H9 (cell line): ENCODE results near the gene ATP8B4. TPM values are rescaled to one million over a fixed set of nuclear protein-coding genes. Genes with fewer than 3 reads are reported as not detected.

Experiments used
- DNase-seq: peaks from one replicate; pipeline ENCODE4 v3.0.0-alpha.2; 2017
- H2AFZ ChIP-seq: one replicate; pipeline ENCODE4 v1.6.1; 2013; ENCODE audit warnings: mild to moderate bottlenecking, low read length, control low read depth, moderate library complexity
- H2AK5ac ChIP-seq: 2 replicates; pipeline ENCODE4 v1.6.1; 2013; ENCODE audit warnings: low read length, control low read depth, mixed read lengths; ENCODE audit not compliant: insufficient read length
- H2BK120ac ChIP-seq: one replicate; pipeline ENCODE4 v1.6.1; 2013; ENCODE audit warnings: low read depth, mild to moderate bottlenecking, low read length, control low read depth, inconsistent platforms; ENCODE audit not compliant: poor library complexity, severe bottlenecking
- H2BK12ac ChIP-seq: 2 replicates; pipeline ENCODE4 v1.6.1; 2013; ENCODE audit warnings: low read length, control low read depth, mixed read lengths, low read depth; ENCODE audit not compliant: insufficient read length
- H2BK15ac ChIP-seq: 2 replicates; pipeline ENCODE4 v1.6.1; 2013; ENCODE audit warnings: low read depth, low read length, control low read depth
- H2BK20ac ChIP-seq: one replicate; pipeline ENCODE4 v1.6.1; 2013; ENCODE audit warnings: low read depth, mild to moderate bottlenecking, low read length, control low read depth, inconsistent platforms; ENCODE audit not compliant: poor library complexity, severe bottlenecking
- H2BK5ac ChIP-seq: 2 replicates; pipeline ENCODE4 v1.6.1; 2013; ENCODE audit warnings: low read length, control low read depth, mixed read lengths; ENCODE audit not compliant: insufficient read length
- H3K14ac ChIP-seq: 2 replicates; pipeline ENCODE4 v1.6.1; 2013; ENCODE audit warnings: low read length, control low read depth; ENCODE audit not compliant: insufficient read depth
- H3K18ac ChIP-seq: 2 replicates; pipeline ENCODE4 v1.6.1; 2013; ENCODE audit warnings: low read depth, mild to moderate bottlenecking, mixed read lengths, low read length, control low read depth; ENCODE audit not compliant: insufficient read length
- H3K23ac ChIP-seq: 2 replicates; pipeline ENCODE4 v1.6.1; 2013; ENCODE audit warnings: low read length, control low read depth, mixed read lengths, low read depth; ENCODE audit not compliant: insufficient read length
- H3K23me2 ChIP-seq: 2 replicates; pipeline ENCODE4 v1.6.1; 2013; ENCODE audit warnings: low read depth, mild to moderate bottlenecking, mixed read lengths, low read length, control low read depth; ENCODE audit not compliant: insufficient read length, poor library complexity, severe bottlenecking
- H3K27ac ChIP-seq: 2 replicates; pipeline ENCODE4 v1.5.1; 2013; ENCODE audit warnings: low read length, control low read depth, mixed read lengths, low read depth; ENCODE audit not compliant: insufficient read length
- H3K27me3 ChIP-seq: 2 replicates; pipeline ENCODE4 v1.6.1; 2013; ENCODE audit warnings: low read length, control low read depth, inconsistent platforms; ENCODE audit not compliant: insufficient read depth
- H3K4ac ChIP-seq: 2 replicates; pipeline ENCODE4 v1.6.1; 2013; ENCODE audit warnings: low read depth, mild to moderate bottlenecking, control low read depth, inconsistent platforms, low read length, moderate library complexity
- H3K4me1 ChIP-seq: 2 replicates; pipeline ENCODE4 v1.6.1; 2013; ENCODE audit warnings: low read length, control low read depth, inconsistent platforms; ENCODE audit not compliant: insufficient read depth
- H3K4me2 ChIP-seq: 2 replicates; pipeline ENCODE4 v1.6.1; 2013; ENCODE audit warnings: low read length, control low read depth, mixed read lengths; ENCODE audit not compliant: insufficient read length, insufficient read depth
- H3K56ac ChIP-seq: 2 replicates; pipeline ENCODE4 v1.6.1; 2013; ENCODE audit warnings: low read depth, mild to moderate bottlenecking, mixed read lengths, low read length, control low read depth; ENCODE audit not compliant: insufficient read length
- H3K79me1 ChIP-seq: 2 replicates; pipeline ENCODE4 v1.6.1; 2013; ENCODE audit warnings: low read depth, mild to moderate bottlenecking, moderate library complexity, low read length, control low read depth, inconsistent platforms; ENCODE audit not compliant: insufficient read depth, poor library complexity, severe bottlenecking
- H3K79me2 ChIP-seq: 2 replicates; pipeline ENCODE4 v1.6.1; 2013; ENCODE audit warnings: low read length, control low read depth, inconsistent platforms; ENCODE audit not compliant: insufficient read depth
- H3K9ac ChIP-seq: 2 replicates; pipeline ENCODE4 v1.6.1; 2013; ENCODE audit warnings: low read length, control low read depth, mixed read lengths; ENCODE audit not compliant: insufficient read length; ENCODE audit errors: extremely low read depth
- H3K9me3 ChIP-seq: one replicate; pipeline ENCODE4 v1.6.1; 2013; ENCODE audit warnings: low read depth, low read length, inconsistent platforms; ENCODE audit not compliant: control insufficient read depth
- H3T11ph ChIP-seq: one replicate; pipeline ENCODE4 v1.6.1; 2013; ENCODE audit warnings: mild to moderate bottlenecking, low read length, control low read depth, inconsistent platforms
- H4K20me1 ChIP-seq: one replicate; pipeline ENCODE4 v1.6.1; 2013; ENCODE audit not compliant: control insufficient read depth, insufficient read length, insufficient read depth
- H4K5ac ChIP-seq: 2 replicates; pipeline ENCODE4 v1.6.1; 2013; ENCODE audit warnings: low read depth, mild to moderate bottlenecking, mixed read lengths, low read length, control low read depth; ENCODE audit not compliant: insufficient read length
- H4K8ac ChIP-seq: replicated peaks from 2 replicates; pipeline ENCODE4 v1.6.1; 2013; ENCODE audit warnings: low read length, control low read depth, mixed read lengths, low read depth; ENCODE audit not compliant: insufficient read length
- H4K91ac ChIP-seq: 2 replicates; pipeline ENCODE4 v1.6.1; 2013; ENCODE audit warnings: low read depth, mild to moderate bottlenecking, moderate library complexity, mixed read lengths, low read length, control low read depth; ENCODE audit not compliant: insufficient read length
- H3K27ac Mint-ChIP-seq, 3 experiments: 2 replicates in 2 of 3; 3 replicates in 1 of 3; pipeline ENCODE4 v1.8.0; 2020 to 2021; ENCODE audit warnings: mixed read lengths in 3 of 3, mild to moderate bottlenecking in 1 of 3, moderate library complexity in 1 of 3
- H3K27me3 Mint-ChIP-seq: 2 replicates; pipeline ENCODE4 v1.8.0; 2021; ENCODE audit warnings: low read depth, mild to moderate bottlenecking, moderate library complexity, mixed read lengths
- H3K36me3 Mint-ChIP-seq, 3 experiments: 2 replicates in 2 of 3; 3 replicates in 1 of 3; pipeline ENCODE4 v1.8.0; 2020 to 2021; ENCODE audit warnings: low read depth in 3 of 3, mixed read lengths in 3 of 3; ENCODE audit not compliant: insufficient read depth in 1 of 3
- H3K4me1 Mint-ChIP-seq, 2 experiments: 2 replicates each; pipeline ENCODE4 v1.8.0; 2020; ENCODE audit warnings: mixed read lengths in 2 of 2
- H3K4me3 Mint-ChIP-seq, 2 experiments: 2 replicates in 1 of 2; 3 replicates in 1 of 2; pipeline ENCODE4 v1.8.0; 2020 to 2021; ENCODE audit warnings: mild to moderate bottlenecking in 2 of 2, mixed read lengths in 2 of 2, moderate library complexity in 1 of 2
- H3K9me3 Mint-ChIP-seq, 2 experiments: 2 replicates in 1 of 2; 3 replicates in 1 of 2; pipeline ENCODE4 v1.8.0; 2020; ENCODE audit warnings: mild to moderate bottlenecking in 2 of 2, mixed read lengths in 2 of 2, moderate library complexity in 1 of 2
- CTCF ChIP-seq: fragments of 200-600 bp; sonication (generic); conservative IDR thresholded peaks from 3 replicates; pipeline ENCODE4 v1.8.0; 2021; ENCODE audit warnings: antibody characterized with exemption, mild to moderate bottlenecking
- WGBS: extraction: QIAGEN DNeasy Blood & Tissue Kit; methylation state at CpG from one replicate; pipeline ENCODE4 v1.1.7; 2013; ENCODE audit warnings: missing lambda C conversion rate, low lambda C conversion rate, mixed read lengths; ENCODE audit not compliant: insufficient read length; ENCODE audit errors: extremely low coverage; 5-methylcytosine and 5-hydroxymethylcytosine counted together
- total RNA-seq: library from RNA; stranded (reverse); gene quantifications from 2 replicates; pipeline ENCODE4 v1.2.1, GENCODE V29; 2021

Gene ATP8B4
- total RNA-seq, 1 experiment from 2014 or later, result 0.52 TPM

- no peak overlapping the region for H2BK12ac ChIP-seq
- H3K4ac ChIP-seq, result no peak overlapping the region
- H3T11ph ChIP-seq, result no peak overlapping the region
- no peak overlapping the region for H2BK120ac ChIP-seq
- H3K23ac ChIP-seq, result no peak overlapping the region
- no peak overlapping the region for H3K14ac ChIP-seq
- no peaks in the 10 kb centered on the region for H3K9me3 ChIP-seq
- H3K79me2 ChIP-seq, result no peaks in the 10 kb centered on the region
- Mint-ChIP-seq H3K9me3 (no peaks in the 10 kb centered on the region), H3K27ac (peak overlapping the region; percentile 71 to 97 (median 95); a peak in 6 of 7 replicates), H3K4me1 (peaks cover 43 to 46% of the 10 kb centered on the region in 2 experiments), H3K36me3 (no peaks in the 10 kb centered on the region), H3K4me3 (peak overlapping the region; percentile 6 to 13; a peak in 1 of 5 replicates), H3K27me3 (no peaks in the 10 kb centered on the region)
- H3K79me1 ChIP-seq, result no peaks in the 10 kb centered on the region
- no peak for TF ChIP-seq CTCF
- no peak overlapping the region for H3K27ac ChIP-seq
- no peak overlapping the region for H3K18ac ChIP-seq
- no peaks in the 10 kb centered on the region for H3K27me3 ChIP-seq
- no peaks in the 10 kb centered on the region for H4K20me1 ChIP-seq
- H2BK5ac ChIP-seq, result no peak overlapping the region
- DNase-seq, result no peak
- H3K23me2 ChIP-seq, result no peaks in the 10 kb centered on the region
- H2BK20ac ChIP-seq, result no peak overlapping the region
- no peak overlapping the region for H3K4me2 ChIP-seq
- H2AK5ac ChIP-seq, result no peak overlapping the region
- no peak overlapping the region for H3K9ac ChIP-seq
- no peak overlapping the region for H4K5ac ChIP-seq
- no peak overlapping the region for H2AFZ ChIP-seq
- no peak overlapping the region for H2BK15ac ChIP-seq
- H3K4me1 ChIP-seq, result no peaks in the 10 kb centered on the region; the same call in 1 of the 2 replicates
- WGBS, result no CpG with 5 or more reads among the region's 6 CpGs
- H4K91ac ChIP-seq, result no peak overlapping the region
- H3K56ac ChIP-seq, result no peak overlapping the region
- no peak overlapping the region for H4K8ac ChIP-seq
These were observed 223.4 kb downstream of the ATP8B4 start for GRCh38 chr15:49895347-49896223.
